GM18951 (cell line): Measurements from ENCODE around the gene PCDHGA7.
"Not testable (repeated sequence)": the region's sequence is repeated elsewhere in the genome, so short reads cannot be mapped to it uniquely, and the experiment has no call there.

ENCODE experiments used
- POLR2A ChIP-seq: IDR thresholded peaks from 4 replicates; pipeline ENCODE4 v1.6.1; 2011; ENCODE audit warnings: mild to moderate bottlenecking; ENCODE audit not compliant: insufficient read length, insufficient read depth; ENCODE audit errors: extremely low read depth
- in situ Hi-C: fragments of 300-500 bp; cut with MboI; formaldehyde crosslinking; loops from one replicate; pipeline ENCODE4 v1.12.0; 2022; ENCODE audit warnings: low sequenced_read_pairs, mixed read lengths, inconsistent platforms; ENCODE audit not compliant: unreplicated experiment

PCDHGA7 gene

GRCh38 chr5:141399555-141400258, 17.2 kb downstream of the PCDHGA7 start:
- no peak for TF ChIP-seq POLR2A
- in situ Hi-C loops = no loop called here

GRCh38 chr5:141402553-141403243, 20.2 kb downstream of the PCDHGA7 start, which contains the start of gene PCDHGA9:
Gene PCDHGA9 (plus strand): TSS chr5:141402778. CDS start chr5:141402953, 175 bp downstream.
- in situ Hi-C loops = no loop called here
- no peak for TF ChIP-seq POLR2A

- in situ Hi-C loops = no loop called here
- no peak for TF ChIP-seq POLR2A
Observed at GRCh38 chr5:141403387-141403786, 20.8 kb downstream of the PCDHGA7 start.

GRCh38 chr5:141407790-141408505, 25.4 kb downstream of the PCDHGA7 start, which contains the start of gene PCDHGB6:
Gene PCDHGB6 (plus strand): TSS chr5:141408021. CDS start chr5:141408203, 182 bp downstream.
- in situ Hi-C loops = not testable (repeated sequence)

GRCh38 chr5:141409598-141410306, 27.2 kb downstream of the PCDHGA7 start:
- no peak for TF ChIP-seq POLR2A
- in situ Hi-C loops = no loop called here

GRCh38 chr5:141411575-141411974, 29.0 kb downstream of the PCDHGA7 start:
- no peak for TF ChIP-seq POLR2A
- in situ Hi-C loops = no loop called here

GRCh38 chr5:141412854-141413539, 30.5 kb downstream of the PCDHGA7 start, which contains the start of gene PCDHGA10:
Gene PCDHGA10 (plus strand): TSS chr5:141412987. CDS start chr5:141413176, 189 bp downstream.
- TF ChIP-seq POLR2A = no peak
- in situ Hi-C loops = no loop called here

GRCh38 chr5:141413540-141414069, 31.1 kb downstream of the PCDHGA7 start:
- in situ Hi-C loops = no loop called here
- TF ChIP-seq POLR2A = no peak

- in situ Hi-C loops = loop anchor here (5.0 kb wide), 1 partner anchor 148 kb away; no protein-coding TSS in a partner anchor
Observed at GRCh38 chr5:141414548-141415274, 32.2 kb downstream of the PCDHGA7 start.

- in situ Hi-C loops = loop anchor here (5.0 kb wide), 1 partner anchor 147 kb away; no protein-coding TSS in a partner anchor
Observed at GRCh38 chr5:141415275-141415618, 32.7 kb downstream of the PCDHGA7 start.

- in situ Hi-C loops = loop anchor here (5.0 kb wide), 1 partner anchor 145 kb away; no protein-coding TSS in a partner anchor
Observed at GRCh38 chr5:141417494-141418172, 35.1 kb downstream of the PCDHGA7 start, which contains the start of gene PCDHGB7. Gene PCDHGB7 (plus strand): TSS chr5:141417677. CDS start chr5:141417860, 183 bp downstream.
